Measurements from ENCODE around the gene ME1.
"Not testable (repeated sequence)": the region's sequence is repeated elsewhere in the genome, so short reads cannot be mapped to it uniquely, and the experiment has no call there.

Gene ME1

DNA sequence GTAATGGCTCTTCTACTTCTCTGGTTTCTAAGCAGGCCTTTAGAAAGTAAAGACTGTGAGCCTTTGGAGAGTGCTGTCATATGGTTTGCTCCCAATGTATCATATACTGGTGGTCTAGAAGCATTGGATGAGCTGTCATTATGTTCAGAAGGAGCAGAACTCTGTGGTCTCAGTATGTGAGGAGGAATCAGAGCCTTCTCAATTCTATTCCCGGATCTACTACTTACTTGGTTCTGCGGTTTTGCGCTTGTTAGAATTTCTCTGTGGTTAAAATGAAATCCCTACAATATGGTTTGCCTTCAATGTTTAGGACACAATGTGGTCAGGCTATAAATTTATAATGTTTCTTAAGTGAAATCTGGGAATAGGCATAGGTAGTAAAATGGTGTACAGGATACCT, 173.1 kb downstream of the ME1 start:
- no peak for DNase-seq (ENCODE audit: low read depth in 2 of 2)

DNA sequence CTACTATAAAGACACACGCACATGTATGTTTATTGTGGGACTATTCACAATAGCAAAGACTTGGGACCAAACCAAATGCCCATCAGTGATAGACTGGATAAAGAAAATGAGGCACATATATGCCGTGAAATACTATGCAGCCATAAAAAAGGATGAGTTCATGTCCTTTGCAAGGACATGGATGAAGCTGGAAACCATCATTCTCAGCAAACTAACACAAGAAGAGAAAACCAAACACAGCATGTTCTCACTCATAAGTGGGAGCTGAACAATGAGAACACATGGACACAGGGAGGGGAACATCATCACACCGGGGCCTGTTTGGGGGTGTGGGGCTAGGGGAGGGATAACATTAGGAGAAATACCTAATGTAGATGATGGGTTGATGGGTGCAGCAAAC, 174.1 kb downstream of the ME1 start:
- not testable (repeated sequence) for DNase-seq (ENCODE audit: low read depth in 2 of 2)

DNA sequence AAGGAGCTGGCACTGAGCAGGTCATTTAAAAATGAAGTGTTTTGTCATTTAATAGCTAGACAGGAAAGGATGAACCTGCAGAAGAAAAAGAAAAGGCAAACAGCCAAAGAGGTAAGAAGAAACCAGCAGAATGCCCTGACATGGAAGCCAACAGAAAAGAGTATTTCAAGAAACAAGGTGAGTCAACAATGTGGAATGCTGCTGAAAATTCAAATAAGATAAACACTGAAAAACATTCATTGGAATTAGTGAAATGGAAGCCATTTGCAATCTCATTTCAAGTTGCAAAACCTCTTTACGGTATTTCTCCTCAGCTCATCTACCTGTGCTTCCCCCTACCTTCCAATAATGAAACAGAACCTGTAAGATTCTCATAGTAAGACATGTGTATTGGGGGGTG, 178.1 kb downstream of the ME1 start:
- DNase-seq (ENCODE audit: low read depth in 2 of 2): no peak

DNA sequence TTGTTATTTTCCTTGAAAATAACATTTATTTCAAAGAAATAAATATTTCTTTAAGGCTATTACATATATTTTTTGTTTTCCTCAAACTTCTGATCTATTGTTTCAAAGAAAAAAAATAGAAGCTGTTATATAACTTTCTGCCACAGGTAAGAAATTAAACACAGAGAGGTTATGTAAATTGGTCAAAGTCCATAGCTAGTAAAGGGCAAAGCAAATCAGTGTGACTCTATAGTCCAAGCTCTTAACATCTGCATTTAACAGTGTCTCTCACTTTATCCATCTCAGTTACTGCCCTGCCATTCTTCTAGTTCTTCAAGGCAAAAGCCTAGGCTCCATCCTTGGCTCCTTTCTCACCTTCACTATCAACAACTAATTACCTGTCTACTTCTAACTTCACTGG, 180.6 kb downstream of the ME1 start:
- DNase-seq (ENCODE audit: low read depth in 2 of 2): no peak

DNA sequence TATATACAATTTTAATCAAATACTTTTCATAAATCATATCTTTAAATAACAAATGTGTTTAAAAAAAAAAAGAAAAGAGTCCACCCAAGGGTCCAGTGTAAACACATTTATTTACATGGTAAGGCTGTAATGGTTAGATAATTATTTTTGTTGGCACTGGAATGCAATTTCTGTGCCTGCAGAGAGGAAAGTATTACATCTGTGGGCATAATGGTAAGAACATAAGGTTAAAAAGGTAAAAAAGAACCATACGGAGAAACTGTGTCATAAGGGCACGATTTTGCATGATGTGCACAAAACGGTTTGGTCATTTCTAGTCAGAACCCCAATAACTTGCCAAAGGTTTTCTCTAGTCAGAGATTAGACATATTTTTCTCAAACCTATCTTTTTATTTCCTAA, 183.4 kb downstream of the ME1 start:
- DNase-seq (ENCODE audit: low read depth in 2 of 2): no peak

DNA sequence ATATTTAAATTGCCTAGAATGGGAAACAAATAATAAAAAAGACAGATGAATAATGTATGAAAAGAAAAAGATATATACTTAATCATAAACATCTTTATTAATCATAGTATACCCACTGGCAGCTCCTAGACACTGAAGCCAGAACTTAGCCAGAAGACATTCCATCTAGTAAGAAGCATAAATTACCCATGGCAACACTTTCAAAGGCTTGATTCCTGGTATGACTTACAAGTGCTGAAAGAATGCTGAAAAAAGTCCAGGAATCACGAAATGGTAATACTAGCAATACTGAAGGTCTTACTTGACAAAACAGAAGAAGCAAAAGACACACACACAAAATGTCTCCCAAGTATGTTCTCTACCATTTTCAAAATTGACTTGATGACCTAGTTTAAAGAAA, 199.7 kb downstream of the ME1 start:
- no peak for DNase-seq (ENCODE audit: low read depth in 2 of 2)

DNA sequence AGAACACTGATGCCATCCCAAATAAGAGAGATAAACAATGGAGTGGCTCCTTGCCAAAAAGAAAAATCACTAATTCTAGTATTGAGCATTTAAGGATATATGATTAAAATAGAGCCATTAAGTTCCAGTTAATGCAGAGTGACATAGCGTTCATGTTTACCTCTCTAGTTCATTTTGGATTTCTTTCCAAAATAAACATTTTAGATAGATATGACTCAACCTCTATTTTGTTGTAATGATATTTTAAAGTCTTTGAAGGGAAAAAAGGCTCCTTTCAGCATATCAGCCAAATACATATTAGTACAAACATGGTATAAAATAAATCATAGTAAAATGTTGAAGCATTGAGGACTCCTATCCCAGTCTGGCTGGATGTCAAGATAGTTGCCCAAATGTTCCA, 204.3 kb downstream of the ME1 start:
- no peak for DNase-seq (ENCODE audit: low read depth in 2 of 2)

DNA sequence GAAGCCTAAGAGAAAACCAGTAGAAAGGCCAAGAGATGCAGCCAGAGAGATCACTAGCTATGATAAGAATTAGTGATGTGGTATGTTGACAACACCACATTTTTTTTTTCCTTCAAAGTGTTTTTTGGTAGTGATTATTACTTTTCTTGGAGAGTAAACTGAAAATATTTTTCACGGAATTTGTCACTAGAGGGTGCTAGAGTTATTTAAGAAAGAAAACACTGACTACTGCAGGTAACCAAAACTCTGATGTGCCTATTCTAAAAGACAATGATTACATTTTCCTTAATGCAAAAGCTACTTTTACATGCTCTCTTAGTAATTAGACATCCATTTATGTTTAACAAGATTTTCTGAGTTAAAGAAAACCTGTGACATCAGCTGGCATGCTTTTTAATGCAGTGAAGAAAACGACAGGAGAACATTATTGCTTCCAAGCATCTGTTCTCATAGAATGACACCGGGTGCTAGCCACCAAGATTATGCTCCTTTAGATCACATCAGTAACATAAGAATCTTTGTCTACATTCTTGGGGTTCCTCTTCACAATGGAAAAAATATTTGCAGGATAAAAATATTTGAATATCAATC, 208.9 kb downstream of the ME1 start:
- DNase-seq (ENCODE audit: low read depth in 2 of 2): no peak

DNA sequence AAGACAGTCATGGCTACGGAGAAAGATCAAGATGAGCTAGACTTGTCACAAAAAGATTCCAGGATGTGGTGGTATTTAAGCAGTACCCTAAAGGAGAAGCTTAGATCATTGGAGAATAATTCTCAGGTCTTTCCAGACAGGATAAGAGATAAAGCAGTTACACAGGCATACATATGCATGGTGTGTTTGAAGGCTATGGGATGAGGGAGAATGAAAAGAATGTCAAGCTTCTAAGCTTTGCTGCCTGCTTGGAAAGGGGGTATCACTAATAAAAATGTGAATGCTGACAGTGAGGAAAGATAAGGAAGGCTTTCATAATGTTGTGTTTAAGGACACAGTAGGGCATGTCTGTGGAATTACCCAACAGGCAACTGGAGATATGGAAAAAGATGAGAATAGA, 209.6 kb downstream of the ME1 start:
- DNase-seq (ENCODE audit: low read depth in 2 of 2): no peak

DNA sequence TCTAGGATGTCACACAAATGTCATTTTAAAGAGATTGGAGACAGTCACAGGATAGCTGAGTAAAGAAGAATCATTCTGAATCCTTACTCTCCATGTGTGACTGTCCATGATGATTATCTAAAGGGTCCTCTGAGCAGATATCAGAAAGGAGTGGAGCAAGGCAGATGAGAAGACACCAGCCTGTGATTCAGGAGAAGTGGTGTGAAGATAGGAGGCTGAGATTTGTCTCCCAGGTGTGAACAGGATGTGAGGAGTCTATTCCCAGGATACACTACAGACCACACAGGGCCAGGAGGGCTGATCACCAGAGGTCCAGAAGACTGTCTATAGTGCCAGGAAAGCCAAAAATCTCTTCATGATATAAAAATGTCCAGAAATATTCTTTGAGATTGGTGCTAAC, 210.7 kb downstream of the ME1 start:
- DNase-seq (ENCODE audit: low read depth in 2 of 2): no peak

DNA sequence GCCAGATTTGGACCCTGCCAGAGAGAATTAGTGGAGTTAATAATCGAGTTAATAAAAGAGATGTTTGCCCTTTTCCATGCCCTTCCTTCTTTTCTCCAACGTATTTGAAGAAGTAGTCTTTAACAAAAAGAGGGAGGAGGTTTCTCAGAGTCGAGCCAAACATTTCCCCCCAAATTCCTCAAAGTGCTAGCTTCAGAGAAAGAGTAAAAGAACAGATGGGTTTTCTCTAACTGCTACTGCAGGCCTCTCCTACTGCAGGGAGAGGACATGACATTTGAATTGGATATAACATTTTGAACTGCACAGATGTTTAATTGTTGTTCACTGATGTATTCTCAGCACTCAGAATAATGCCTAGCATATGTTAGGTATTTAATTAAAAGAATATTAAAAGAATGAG, 212.2 kb downstream of the ME1 start:
- DNase-seq (ENCODE audit: low read depth in 2 of 2): no peak

DNA sequence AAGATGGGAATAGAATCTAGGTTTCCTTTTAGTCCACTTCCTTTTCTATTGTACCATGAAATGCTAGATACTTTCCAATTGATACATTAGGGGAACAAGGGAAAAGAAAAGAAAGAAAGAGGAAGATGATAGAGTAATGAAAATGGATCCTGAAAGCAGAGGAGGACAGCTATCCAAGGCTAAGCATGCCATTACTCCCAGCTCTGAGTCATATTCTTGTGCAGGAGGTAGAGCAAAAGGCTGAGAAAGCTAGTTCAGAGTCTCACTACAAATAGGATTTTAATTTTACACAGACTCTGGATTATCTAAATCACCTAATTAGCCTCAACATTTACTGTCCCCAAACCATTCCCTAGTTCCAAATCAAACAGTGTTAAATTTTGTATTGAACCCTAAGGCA, 214.0 kb downstream of the ME1 start:
- DNase-seq (ENCODE audit: low read depth in 2 of 2): no peak

DNA sequence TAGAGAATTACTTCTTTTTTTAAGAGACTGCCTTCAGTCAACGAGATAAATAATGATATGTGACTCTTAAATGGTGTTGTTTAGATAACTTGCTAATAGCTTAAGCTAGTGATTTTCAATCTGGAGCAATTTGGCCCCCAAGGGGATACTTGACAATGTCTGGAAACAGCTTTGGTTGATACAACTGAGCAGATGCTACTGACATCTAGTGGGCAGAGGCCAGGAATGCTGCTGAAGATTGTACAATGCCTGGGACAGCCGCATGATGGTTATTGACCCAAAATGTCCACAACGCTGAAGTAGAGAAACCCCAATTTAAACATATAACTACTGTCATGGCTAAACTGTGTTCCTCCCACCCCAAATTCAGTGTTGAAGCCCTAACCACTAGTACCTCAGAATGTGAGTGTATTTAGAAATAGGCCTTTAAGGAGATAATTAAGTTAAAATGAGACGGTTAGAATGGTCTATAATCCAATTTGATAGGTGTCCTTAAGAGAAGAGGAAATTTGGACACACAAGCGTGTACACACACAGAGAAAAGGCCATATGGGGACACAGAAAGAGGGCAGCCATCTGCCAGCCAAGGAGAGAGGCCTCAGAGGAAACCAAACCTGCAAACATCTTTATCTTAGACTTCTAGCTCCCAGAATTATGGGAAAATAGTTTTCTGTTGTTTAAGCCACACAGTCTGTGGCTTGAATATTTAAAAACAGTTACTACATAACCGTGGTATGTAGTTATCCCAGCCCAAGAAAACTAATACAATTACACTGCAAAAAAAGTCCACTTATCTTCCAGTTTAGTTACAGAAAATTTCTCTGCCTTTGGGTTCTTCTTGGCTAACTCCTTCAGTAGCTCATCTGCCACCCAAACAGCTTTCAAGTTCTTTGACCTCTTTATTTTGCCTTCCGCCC, 215.5 kb downstream of the ME1 start:
- DNase-seq (ENCODE audit: low read depth in 2 of 2): peak in 1 of 2 donors; percentile 31

DNA sequence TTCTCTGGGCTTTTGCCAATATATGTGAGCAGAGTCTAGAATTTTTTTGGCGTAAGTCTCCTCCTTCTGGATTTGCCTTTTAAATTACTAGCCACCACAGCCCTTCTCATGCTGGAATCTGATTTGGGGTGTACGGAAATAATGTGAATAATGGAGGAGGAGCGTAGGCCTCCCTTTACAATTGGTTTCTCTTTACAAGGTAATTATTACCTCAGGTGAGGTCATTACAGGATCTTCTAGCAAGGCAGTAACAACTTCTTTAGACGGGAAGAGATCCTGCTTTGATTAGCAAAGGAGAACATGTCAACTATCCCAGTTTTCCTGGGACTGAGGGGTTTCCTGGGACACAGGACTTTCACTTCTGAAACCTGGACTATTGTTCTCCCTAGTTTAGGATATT, 228.8 kb downstream of the ME1 start:
- no peak for DNase-seq (ENCODE audit: low read depth in 2 of 2)

DNA sequence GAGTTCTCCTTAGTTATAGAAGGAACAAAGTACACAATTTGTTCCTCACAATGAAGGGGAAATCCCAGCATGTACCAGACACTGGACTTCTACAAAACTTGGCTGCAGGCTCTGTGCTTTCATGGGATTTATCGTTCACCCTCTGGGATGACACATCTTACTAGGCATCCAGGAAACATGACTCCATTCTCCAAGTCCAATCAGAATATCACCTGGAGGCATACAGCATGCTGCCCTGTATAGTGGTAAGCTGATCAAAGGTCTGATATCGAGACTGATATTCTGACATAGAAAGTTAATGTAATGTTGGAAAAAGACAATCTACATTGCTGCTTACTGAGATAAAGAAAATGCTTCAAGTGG, 231.0 kb downstream of the ME1 start:
- DNase-seq (ENCODE audit: low read depth in 2 of 2): no peak

DNA sequence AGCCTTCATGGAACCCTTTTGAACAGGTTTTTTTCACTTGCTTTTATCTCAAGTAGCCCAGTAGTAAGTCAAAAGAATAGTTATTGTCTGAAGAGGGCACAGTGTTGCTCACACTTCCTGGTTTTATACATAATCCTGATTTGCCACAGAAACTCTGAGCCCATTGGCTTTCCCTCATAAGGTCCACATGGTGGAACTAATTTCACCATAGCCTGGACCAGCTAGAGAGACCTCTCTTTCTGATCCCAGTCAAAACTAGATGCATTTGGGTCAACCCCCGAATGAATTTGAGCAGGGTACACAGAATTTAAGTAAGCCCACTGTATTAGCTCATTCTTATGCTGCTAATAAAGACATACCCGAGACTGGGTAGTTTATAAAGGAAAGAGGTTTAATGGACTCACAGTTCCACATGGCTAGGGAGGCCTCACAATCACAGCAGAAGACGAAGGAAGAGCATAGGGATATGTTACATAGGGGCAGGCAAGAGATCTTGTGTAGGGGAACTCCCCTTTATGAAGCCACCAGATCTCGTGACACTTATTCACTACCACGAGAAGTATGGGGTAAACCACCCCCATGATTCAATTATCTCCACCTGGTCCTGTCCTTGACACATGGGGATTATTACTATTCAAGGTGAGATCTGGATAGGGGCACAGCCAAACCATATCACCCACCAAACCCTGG, 231.5 kb downstream of the ME1 start:
- DNase-seq (ENCODE audit: low read depth in 2 of 2): no peak

DNA sequence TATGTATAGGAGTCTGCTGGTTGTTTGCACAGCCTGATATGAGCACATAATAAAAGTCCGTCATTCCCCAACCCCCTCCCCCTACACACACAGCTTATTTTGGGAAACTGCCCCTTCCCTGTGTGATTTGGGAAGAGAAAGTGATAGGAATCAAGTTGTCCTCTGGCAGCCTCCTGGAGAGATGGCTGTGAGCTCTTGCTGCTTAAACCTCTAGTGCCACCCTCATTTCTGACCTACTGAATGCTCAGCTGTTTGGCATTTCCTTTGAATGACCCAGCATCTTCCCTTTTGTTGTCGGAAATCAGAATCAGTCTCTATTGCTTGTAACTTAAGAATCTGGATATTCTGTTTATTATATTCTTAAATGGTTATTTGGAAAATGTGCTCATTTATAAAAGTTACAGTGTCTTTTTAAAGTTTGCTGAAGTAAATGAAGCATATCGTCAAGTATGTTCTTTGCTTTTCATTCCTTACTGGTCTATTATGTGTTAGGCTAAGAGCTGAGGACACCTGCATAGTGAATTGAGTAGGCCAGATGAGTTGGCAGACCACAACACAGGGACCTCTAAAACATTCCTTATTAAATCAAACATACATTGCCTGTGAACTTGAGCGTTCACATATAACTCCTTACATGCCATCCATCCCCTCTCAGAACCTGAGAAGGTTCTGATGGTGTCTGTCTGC, 232.2 kb downstream of the ME1 start:
- DNase-seq (ENCODE audit: low read depth in 2 of 2): no peak

DNA sequence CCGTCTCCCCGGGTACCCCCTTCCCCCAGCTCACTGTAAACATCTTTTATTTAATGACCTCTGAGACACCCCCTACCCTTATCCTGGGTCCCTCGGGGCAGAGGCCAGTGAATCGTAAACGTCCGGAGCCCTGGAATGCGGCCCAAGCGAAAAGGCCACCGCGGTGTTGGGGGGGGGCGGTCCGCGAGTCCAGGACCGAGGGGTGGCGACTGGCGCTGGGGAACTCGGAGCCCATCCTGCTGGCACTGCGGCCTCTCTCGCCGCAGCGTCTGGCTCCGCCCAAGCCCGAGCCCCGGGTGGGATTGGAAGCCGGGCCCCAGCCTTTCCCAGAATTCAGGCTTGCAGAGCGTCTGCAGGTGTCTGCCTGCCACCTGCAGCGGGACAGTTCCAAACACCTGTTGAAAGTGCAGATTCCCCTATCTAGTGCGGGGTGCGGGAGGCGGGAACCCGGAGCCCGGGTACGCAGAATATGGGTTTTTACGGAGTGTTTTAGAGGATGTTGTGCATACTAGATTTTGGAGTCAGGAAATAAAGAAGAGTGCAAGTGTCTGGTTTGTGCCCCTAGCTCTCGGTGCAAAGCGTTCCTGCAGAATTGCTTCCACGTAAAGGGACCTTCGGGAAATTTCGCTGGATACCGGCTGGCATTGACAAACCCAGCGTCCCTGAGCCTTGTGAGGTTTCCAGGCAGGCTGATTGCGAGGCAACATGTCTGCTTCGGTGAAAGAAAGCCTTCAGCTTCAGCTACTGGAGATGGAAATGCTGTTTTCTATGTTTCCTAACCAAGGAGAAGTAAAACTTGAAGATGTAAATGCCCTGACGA, 236.9 kb downstream of the ME1 start:
- DNase-seq (ENCODE audit: low read depth in 2 of 2): peak; percentile 1 to 4

DNA sequence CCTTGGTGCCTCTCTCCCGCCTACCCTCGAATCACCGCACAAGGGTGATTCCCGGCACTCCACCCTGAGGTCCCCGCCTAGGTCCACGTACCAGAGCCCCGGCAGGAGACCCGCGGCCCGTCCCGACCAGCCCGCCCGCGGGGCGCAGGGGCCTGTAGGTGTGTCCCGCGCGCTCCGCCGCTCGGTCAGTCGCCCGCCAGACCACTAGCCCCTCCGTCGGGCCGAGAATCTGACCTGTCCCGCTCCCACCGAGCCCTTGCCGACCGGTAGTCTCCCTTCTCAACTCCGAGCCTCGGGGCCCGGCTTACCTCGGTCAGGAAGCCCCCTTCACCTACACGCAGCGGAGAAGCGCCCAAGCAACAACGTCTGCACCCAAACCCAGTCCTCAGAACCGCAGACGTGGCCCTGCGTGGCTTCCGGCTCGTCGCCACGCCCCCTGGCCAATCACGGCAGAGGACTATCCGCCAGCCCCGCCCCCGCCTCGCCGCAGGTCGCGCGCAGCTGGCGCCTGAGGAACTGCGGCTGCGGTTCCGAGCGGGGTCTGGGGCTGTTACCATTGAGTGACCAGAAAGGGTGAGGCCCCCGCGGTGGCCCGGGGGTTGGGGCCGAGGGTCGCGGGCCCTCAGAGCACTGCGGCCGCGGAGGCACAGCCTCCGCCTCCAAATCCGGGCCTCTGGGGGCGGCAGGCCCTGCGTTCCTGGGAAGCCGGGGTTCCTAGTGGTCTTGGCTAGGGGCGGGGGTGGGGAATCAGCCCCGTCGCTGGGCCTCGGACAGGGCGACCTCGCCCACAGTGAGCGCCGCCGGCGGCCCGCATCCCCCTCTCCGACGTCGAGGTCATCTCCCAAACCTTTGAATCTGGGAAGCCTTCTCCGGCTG, 237.7 kb downstream of the ME1 start, which contains the start of the genes PGM3 and RWDD2A:
Gene PGM3 (minus strand): TSS at position 395 of the 876 bp plus-strand sequence. CDS start 2,253 bp downstream, outside the sequence.
Gene RWDD2A (plus strand): TSS at position 487 of the 876 bp plus-strand sequence. CDS start 1,095 bp downstream, outside the sequence.
- DNase-seq (ENCODE audit: low read depth in 2 of 2): peak; percentile 80

DNA sequence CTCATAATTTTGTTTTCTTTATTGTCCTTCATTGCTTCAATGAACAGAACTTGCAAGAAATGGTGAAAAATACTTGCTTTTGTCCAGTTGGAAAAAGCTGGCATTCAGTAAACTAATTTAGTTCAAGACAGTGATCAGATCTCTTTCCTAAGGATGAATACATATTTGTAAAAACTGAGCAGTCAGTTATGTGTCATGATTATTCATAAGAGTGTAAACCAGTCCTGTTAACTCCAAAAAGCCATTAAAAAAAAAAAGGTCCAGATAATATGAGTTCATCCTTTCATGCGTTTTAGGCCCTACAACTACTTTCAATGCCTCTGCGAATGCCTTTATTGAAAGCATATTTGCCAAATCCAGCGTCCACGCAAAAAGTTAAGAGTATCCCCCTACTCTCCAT, 238.4 kb downstream of the ME1 start:
- DNase-seq (ENCODE audit: low read depth in 2 of 2): no peak
